Endodermal cell (in vitro differentiated cells): ENCODE measurements around the gene NAXE. TPM values are rescaled to one million over a fixed set of nuclear protein-coding genes. Genes with fewer than 3 reads are reported as not detected.
"Not testable (repeated sequence)": the region's sequence is repeated elsewhere in the genome, so short reads cannot be mapped to it uniquely, and the experiment has no call there.

ENCODE experiments used
- DNase-seq: peaks from one replicate; pipeline ENCODE4 v3.0.0-alpha.2; 2017
- H3K27ac ChIP-seq: 2 replicates; pipeline ENCODE4 v1.5.1; 2013; ENCODE audit warnings: mild to moderate bottlenecking, low read depth, low read length, moderate library complexity
- H3K27me3 ChIP-seq: 2 replicates; pipeline ENCODE4 v1.6.1; 2013; ENCODE audit warnings: mild to moderate bottlenecking, low read length, moderate library complexity; ENCODE audit not compliant: insufficient read depth, control insufficient read depth, poor library complexity, severe bottlenecking
- H3K36me3 ChIP-seq: 2 replicates; pipeline ENCODE4 v1.7.0; 2013; ENCODE audit warnings: mild to moderate bottlenecking, low read length, moderate library complexity; ENCODE audit not compliant: control insufficient read depth, insufficient read depth
- H3K4me1 ChIP-seq: one replicate; pipeline ENCODE4 v1.7.0; 2013; ENCODE audit warnings: low read length; ENCODE audit not compliant: control insufficient read depth, insufficient read depth
- H3K4me3 ChIP-seq: 2 replicates; pipeline ENCODE4 v1.5.1; 2013; ENCODE audit warnings: mild to moderate bottlenecking, low read length, moderate library complexity
- H3K9ac ChIP-seq: 2 replicates; pipeline ENCODE4 v1.6.1; 2013; ENCODE audit warnings: mild to moderate bottlenecking, low read length, moderate library complexity; ENCODE audit not compliant: poor library complexity, severe bottlenecking; ENCODE audit errors: extremely low read depth
- H3K9me3 ChIP-seq: 2 replicates; pipeline ENCODE4 v1.6.1; 2013; ENCODE audit warnings: mild to moderate bottlenecking, low read length, moderate library complexity; ENCODE audit not compliant: control insufficient read depth
- H3K27ac Mint-ChIP-seq: 2 replicates; pipeline ENCODE4 v1.8.0; 2020; ENCODE audit warnings: mixed read lengths
- H3K27me3 Mint-ChIP-seq: 2 replicates; pipeline ENCODE4 v1.8.0; 2021; ENCODE audit warnings: mild to moderate bottlenecking, mixed read lengths; ENCODE audit not compliant: insufficient read depth
- H3K36me3 Mint-ChIP-seq: 2 replicates; pipeline ENCODE4 v1.8.0; 2020; ENCODE audit warnings: low read depth, mixed read lengths
- H3K4me1 Mint-ChIP-seq: 2 replicates; pipeline ENCODE4 v1.8.0; 2020; ENCODE audit warnings: mixed read lengths
- H3K4me3 Mint-ChIP-seq: 2 replicates; pipeline ENCODE4 v1.8.0; 2020; ENCODE audit warnings: mild to moderate bottlenecking, moderate library complexity, mixed read lengths
- H3K9me3 Mint-ChIP-seq: 2 replicates; pipeline ENCODE4 v1.8.0; 2020; ENCODE audit warnings: mild to moderate bottlenecking, mixed read lengths
- WGBS, 2 experiments: methylation state at CpG; one replicate each; pipeline versions ENCODE4 v1.1.5 to v1.1.7; 2013; ENCODE audit warnings: missing lambda C conversion rate in 2 of 2, mixed read lengths in 1 of 2; ENCODE audit not compliant: insufficient coverage in 1 of 2, insufficient read length in 1 of 2; 5-methylcytosine and 5-hydroxymethylcytosine counted together
- total RNA-seq, 2 donors: library from RNA; stranded (reverse); fragmentation: NEBNext Ultra II Directional in 1 of 2; extraction: Animal tissue kit (Norgen Biotek cat#: 25700) in 1 of 2; gene quantifications; 2 replicates in 1 of 2; 3 replicates in 1 of 2; pipeline ENCODE4 v1.2.1, GENCODE V29; 2021
- TF ChIP-seq, protein P1 (sequence below): fragments of 200-600 bp; sonication (generic); conservative IDR thresholded peaks from 2 replicates; pipeline ENCODE4 v1.5.0; 2021; ENCODE audit warnings: antibody characterized with exemption, mild to moderate bottlenecking

NAXE gene
- total RNA-seq, 2 donors from 2014 or later: 96.0 to 129 TPM

DNA sequence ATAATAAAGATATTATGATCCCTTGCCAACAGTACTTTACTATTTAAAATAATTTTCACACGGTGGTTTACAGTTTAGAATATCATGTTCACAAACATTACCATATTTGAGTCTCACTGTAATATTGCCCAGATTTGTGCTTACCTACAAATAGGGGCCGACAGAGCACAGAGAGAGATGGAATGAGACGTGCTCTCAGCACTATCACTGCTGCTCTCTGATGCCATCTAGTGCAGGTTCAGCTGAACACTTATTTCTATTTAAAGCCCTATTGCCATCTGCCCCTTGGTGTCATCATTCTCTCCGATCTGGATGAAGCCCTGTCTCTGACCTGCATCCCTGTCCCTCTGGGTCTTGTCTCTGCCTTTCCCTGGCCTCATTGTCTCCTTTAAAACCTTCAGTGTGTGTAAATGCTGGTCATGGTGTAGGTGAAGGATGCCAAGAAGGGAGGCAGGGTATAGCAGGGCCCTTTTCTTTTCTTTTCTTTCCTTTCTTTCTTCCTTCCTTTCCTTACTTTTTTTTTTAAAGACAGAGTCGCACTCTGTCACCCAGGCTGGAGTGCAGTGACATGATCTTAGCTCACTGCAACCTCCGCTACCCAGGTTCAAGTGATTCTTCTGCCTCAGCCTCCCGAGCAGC lies 16.6 kb downstream of the NAXE start:
- 37 to 44% methylated on average over 7 of the region's 7 CpGs for WGBS, 2 experiments
- no peaks in the 10 kb centered on the region for H3K9me3 Mint-ChIP-seq
- DNase-seq: peak; percentile 86
- Histone ChIP-seq H3K36me3 (no peaks in the 10 kb centered on the region), H3K4me3 (no peak overlapping the region), H3K9ac (no peak overlapping the region), H3K4me1 (no peaks in the 10 kb centered on the region), H3K9me3 (no peaks in the 10 kb centered on the region), H3K27ac (no peak overlapping the region), H3K27me3 (no peaks in the 10 kb centered on the region)
- no peak overlapping the region for H3K27ac Mint-ChIP-seq
- H3K4me3 Mint-ChIP-seq: no peak overlapping the region
- H3K4me1 Mint-ChIP-seq: no peaks in the 10 kb centered on the region
- TF ChIP-seq, protein P1, sequence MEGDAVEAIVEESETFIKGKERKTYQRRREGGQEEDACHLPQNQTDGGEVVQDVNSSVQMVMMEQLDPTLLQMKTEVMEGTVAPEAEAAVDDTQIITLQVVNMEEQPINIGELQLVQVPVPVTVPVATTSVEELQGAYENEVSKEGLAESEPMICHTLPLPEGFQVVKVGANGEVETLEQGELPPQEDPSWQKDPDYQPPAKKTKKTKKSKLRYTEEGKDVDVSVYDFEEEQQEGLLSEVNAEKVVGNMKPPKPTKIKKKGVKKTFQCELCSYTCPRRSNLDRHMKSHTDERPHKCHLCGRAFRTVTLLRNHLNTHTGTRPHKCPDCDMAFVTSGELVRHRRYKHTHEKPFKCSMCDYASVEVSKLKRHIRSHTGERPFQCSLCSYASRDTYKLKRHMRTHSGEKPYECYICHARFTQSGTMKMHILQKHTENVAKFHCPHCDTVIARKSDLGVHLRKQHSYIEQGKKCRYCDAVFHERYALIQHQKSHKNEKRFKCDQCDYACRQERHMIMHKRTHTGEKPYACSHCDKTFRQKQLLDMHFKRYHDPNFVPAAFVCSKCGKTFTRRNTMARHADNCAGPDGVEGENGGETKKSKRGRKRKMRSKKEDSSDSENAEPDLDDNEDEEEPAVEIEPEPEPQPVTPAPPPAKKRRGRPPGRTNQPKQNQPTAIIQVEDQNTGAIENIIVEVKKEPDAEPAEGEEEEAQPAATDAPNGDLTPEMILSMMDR: peak; percentile 85
- peaks cover 5% of the 10 kb centered on the region for H3K27me3 Mint-ChIP-seq
- no peaks in the 10 kb centered on the region for H3K36me3 Mint-ChIP-seq

DNA sequence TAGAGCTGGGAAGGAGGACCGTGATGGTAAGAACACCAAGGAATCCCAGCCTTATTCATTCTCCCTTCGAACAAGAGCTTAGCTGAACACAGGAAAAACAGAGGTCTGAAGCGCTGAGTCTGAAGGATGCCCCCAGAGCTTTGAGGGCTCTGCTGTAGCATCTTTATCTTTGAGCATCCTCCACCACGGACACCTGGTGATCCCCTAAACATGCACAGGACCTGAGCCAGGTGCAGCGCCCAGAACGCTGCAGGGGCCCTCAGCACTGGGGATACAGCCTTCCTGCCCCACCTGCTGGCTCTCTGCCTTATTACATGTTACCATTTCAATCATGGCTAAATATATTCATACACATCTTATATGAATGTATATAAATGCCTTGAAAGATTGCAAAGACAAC lies 17.4 kb downstream of the NAXE start:
- H3K36me3 Mint-ChIP-seq: no peaks in the 10 kb centered on the region
- Histone ChIP-seq H3K27ac (no peak overlapping the region), H3K36me3 (no peaks in the 10 kb centered on the region), H3K4me3 (no peak overlapping the region), H3K4me1 (no peaks in the 10 kb centered on the region), H3K9me3 (no peaks in the 10 kb centered on the region), H3K27me3 (no peaks in the 10 kb centered on the region), H3K9ac (no peak overlapping the region)
- H3K4me1 Mint-ChIP-seq: no peaks in the 10 kb centered on the region
- H3K27me3 Mint-ChIP-seq: peaks cover 5% of the 10 kb centered on the region
- peak; percentile 73 for DNase-seq
- H3K4me3 Mint-ChIP-seq: no peak overlapping the region
- TF ChIP-seq, protein P1: peak; percentile 81
- H3K9me3 Mint-ChIP-seq: no peaks in the 10 kb centered on the region
- WGBS, 2 experiments: 26 to 59% methylated on average over 2 to 6 of the region's 6 CpGs
- no peak overlapping the region for H3K27ac Mint-ChIP-seq

DNA sequence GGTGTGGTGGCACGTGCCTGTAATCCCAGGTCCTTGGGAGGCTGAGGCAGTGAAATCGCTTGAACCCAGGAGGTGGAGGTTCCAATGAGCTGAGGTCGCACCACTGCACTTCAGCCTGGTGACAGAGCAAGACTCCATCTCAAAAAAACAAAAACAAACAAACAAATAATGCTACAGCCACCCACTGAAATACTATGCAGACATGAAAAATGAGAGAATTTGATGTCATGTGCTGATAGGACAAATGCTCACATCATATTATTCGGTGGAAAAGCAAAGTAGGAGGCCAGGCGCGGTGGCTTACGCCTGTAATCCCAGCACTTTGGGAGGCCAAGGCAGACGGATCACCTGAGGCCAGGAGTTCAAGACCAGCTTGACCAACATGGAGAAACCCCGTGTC lies 18.5 kb downstream of the NAXE start:
- not testable (repeated sequence) for H3K27ac Mint-ChIP-seq, H3K4me3 ChIP-seq, H3K4me1 Mint-ChIP-seq, H3K4me3 Mint-ChIP-seq, H3K9me3 Mint-ChIP-seq, H3K36me3 Mint-ChIP-seq, DNase-seq, H3K27me3 ChIP-seq, H3K9ac ChIP-seq, H3K27ac ChIP-seq, H3K9me3 ChIP-seq, H3K4me1 ChIP-seq, H3K36me3 ChIP-seq
- peaks cover 12% of the 10 kb centered on the region for H3K27me3 Mint-ChIP-seq
- WGBS, 2 experiments: 87 to 90% methylated on average over 7 to 9 of the region's 9 CpGs

DNA sequence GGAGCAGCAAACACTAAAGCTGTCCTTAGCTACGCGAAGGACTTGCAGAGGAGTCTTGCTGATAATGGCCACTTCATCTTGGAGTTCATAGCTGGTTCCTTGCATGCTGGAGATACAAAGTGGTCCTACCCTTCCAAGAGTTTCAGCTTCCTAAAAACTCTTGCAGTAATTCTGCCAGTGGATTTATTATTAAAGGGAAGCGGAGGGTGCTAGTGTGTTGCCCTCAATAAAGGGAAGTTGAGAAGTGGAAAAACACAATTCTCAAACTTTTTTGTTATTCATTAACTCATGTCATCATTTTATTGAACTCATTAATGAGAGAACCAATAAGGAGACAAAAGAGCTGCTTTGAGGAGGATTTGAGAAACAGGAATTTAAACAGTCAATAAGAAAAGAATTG lies 21.1 kb downstream of the NAXE start:
- no peak overlapping the region for H3K4me3 ChIP-seq
- Mint-ChIP-seq H3K4me3 (no peak overlapping the region), H3K9me3 (no peaks in the 10 kb centered on the region), H3K27ac (peak overlapping the region; percentile 29), H3K4me1 (peaks cover 4% of the 10 kb centered on the region), H3K36me3 (no peaks in the 10 kb centered on the region), H3K27me3 (peaks cover 19% of the 10 kb centered on the region)
- no peaks in the 10 kb centered on the region for H3K4me1 ChIP-seq
- no peak overlapping the region for H3K9ac ChIP-seq
- H3K9me3 ChIP-seq: no peaks in the 10 kb centered on the region
- no peak overlapping the region for H3K27ac ChIP-seq
- no peaks in the 10 kb centered on the region for H3K27me3 ChIP-seq
- TF ChIP-seq, protein P1: no peak
- H3K36me3 ChIP-seq: no peaks in the 10 kb centered on the region
- no peak for DNase-seq
- 72 to 78% methylated on average over 2 to 3 of the region's 3 CpGs for WGBS, 2 experiments
